Activated T-cell treated with anti-CD3 and anti-CD28 coated beads, Interleukin-2, amount 50 U/mL, for 4 hours (primary cell): ENCODE results near the gene YEATS4. TPM values are rescaled to one million over a fixed set of nuclear protein-coding genes. Genes with fewer than 3 reads are reported as not detected.
"Not testable (repeated sequence)": the region's sequence is repeated elsewhere in the genome, so short reads cannot be mapped to it uniquely, and the experiment has no call there.

Source experiments
- ATAC-seq, 2 donors: fragments of 200-7000 bp; cut with Tn5 transposase; one replicate each; pipeline ENCODE4 v1.10.0; 2021
- DNase-seq: peaks from one replicate; pipeline ENCODE4 v3.0.0-alpha.2; 2020
- H3K27me3 Mint-ChIP-seq: one replicate; pipeline ENCODE4 v1.8.0; 2021; ENCODE audit warnings: low read depth, mixed read lengths
- H3K36me3 Mint-ChIP-seq: one replicate; pipeline ENCODE4 v1.8.0; 2022; ENCODE audit warnings: mixed read lengths; ENCODE audit not compliant: insufficient read depth
- H3K4me1 Mint-ChIP-seq: one replicate; pipeline ENCODE4 v1.8.0; 2021; ENCODE audit warnings: low read depth, mixed read lengths
- H3K4me3 Mint-ChIP-seq: one replicate; pipeline ENCODE4 v1.8.0; 2021; ENCODE audit warnings: mild to moderate bottlenecking, moderate library complexity, mixed read lengths
- H3K9me3 Mint-ChIP-seq: one replicate; pipeline ENCODE4 v1.8.0; 2021; ENCODE audit warnings: mixed read lengths
- total RNA-seq, 3 donors: library from RNA; stranded (reverse); gene quantifications; one replicate each; pipeline ENCODE4 v1.2.1, GENCODE V29; 2021

Gene YEATS4
- total RNA-seq, result 10 to 100 TPM; 36.2 to 53.3 (median 39.8) TPM

GRCh38 chr12:69359531-69360347 lies at the start of gene YEATS4:
TSS of gene YEATS4 (plus strand) at chr12:69359743. CDS start at chr12:69359973, 230 bp downstream.
- H3K27me3 Mint-ChIP-seq, result peaks cover under 1% of the 10 kb centered on the region
- peak; percentile 91 to 93 for ATAC-seq
- DNase-seq, result peak; percentile 72
- peaks cover 3% of the 10 kb centered on the region for H3K36me3 Mint-ChIP-seq
- H3K9me3 Mint-ChIP-seq, result no peaks in the 10 kb centered on the region
- peaks cover 21% of the 10 kb centered on the region for H3K4me1 Mint-ChIP-seq
- H3K4me3 Mint-ChIP-seq, result peak within 1 kb of the TSS; percentile 88

- DNase-seq (no peak), ATAC-seq (no peak)
- H3K4me3 Mint-ChIP-seq, result no peak overlapping the region
- no peaks in the 10 kb centered on the region for H3K36me3 Mint-ChIP-seq
- no peaks in the 10 kb centered on the region for H3K27me3 Mint-ChIP-seq
- H3K4me1 Mint-ChIP-seq, result no peaks in the 10 kb centered on the region
- peaks cover 6% of the 10 kb centered on the region for H3K9me3 Mint-ChIP-seq
Observed at GRCh38 chr12:69313209-69313608, 46.3 kb upstream of the YEATS4 start.

GRCh38 chr12:69316784-69317183 lies 42.8 kb upstream of the YEATS4 start:
- peaks cover 10% of the 10 kb centered on the region for H3K9me3 Mint-ChIP-seq
- not testable (repeated sequence) for H3K4me1 Mint-ChIP-seq

GRCh38 chr12:69317233-69317632 lies 42.3 kb upstream of the YEATS4 start:
- H3K4me1 Mint-ChIP-seq, H3K27me3 Mint-ChIP-seq, DNase-seq, H3K4me3 Mint-ChIP-seq, ATAC-seq, H3K36me3 Mint-ChIP-seq: not testable (repeated sequence)
- peaks cover 10% of the 10 kb centered on the region for H3K9me3 Mint-ChIP-seq

More at GRCh38 chr12:69316784-69317183, 42.8 kb upstream of the YEATS4 start:
- not testable (repeated sequence) for DNase-seq, H3K4me3 Mint-ChIP-seq, H3K27me3 Mint-ChIP-seq, H3K36me3 Mint-ChIP-seq, ATAC-seq

GRCh38 chr12:69318225-69318624 lies 41.3 kb upstream of the YEATS4 start:
- Mint-ChIP-seq H3K27me3 (no peaks in the 10 kb centered on the region), H3K4me1 (peaks cover 1% of the 10 kb centered on the region), H3K36me3 (peaks cover 1% of the 10 kb centered on the region), H3K4me3 (no peak overlapping the region), H3K9me3 (peaks cover 10% of the 10 kb centered on the region)
- no peak for DNase-seq
- ATAC-seq, result no peak

- Mint-ChIP-seq H3K36me3 (peaks cover 1% of the 10 kb centered on the region), H3K9me3 (peaks cover 10% of the 10 kb centered on the region), H3K4me3 (no peak overlapping the region), H3K4me1 (peaks cover 9% of the 10 kb centered on the region), H3K27me3 (no peaks in the 10 kb centered on the region)
- no peak for ATAC-seq
- no peak for DNase-seq
Observed at GRCh38 chr12:69321351-69321750, 38.2 kb upstream of the YEATS4 start.

- Mint-ChIP-seq H3K27me3 (peaks cover 3% of the 10 kb centered on the region), H3K36me3 (peaks cover 9% of the 10 kb centered on the region), H3K4me1 (peaks cover 31% of the 10 kb centered on the region), H3K9me3 (no peaks in the 10 kb centered on the region), H3K4me3 (no peak overlapping the region)
- ATAC-seq, result no peak
- DNase-seq, result no peak
Observed at GRCh38 chr12:69324797-69325466, 34.6 kb upstream of the YEATS4 start.

GRCh38 chr12:69328426-69328825 lies 31.1 kb upstream of the YEATS4 start:
- DNase-seq (no peak), ATAC-seq (no peak)
- H3K27me3 Mint-ChIP-seq, result peaks cover 3% of the 10 kb centered on the region
- H3K4me3 Mint-ChIP-seq, result no peak overlapping the region
- peaks cover 55% of the 10 kb centered on the region for H3K4me1 Mint-ChIP-seq
- H3K9me3 Mint-ChIP-seq, result no peaks in the 10 kb centered on the region
- H3K36me3 Mint-ChIP-seq, result peaks cover 8% of the 10 kb centered on the region

- Mint-ChIP-seq H3K9me3 (no peaks in the 10 kb centered on the region), H3K4me1 (peaks cover 63% of the 10 kb centered on the region), H3K4me3 (peak overlapping the region; percentile 86), H3K36me3 (peaks cover 8% of the 10 kb centered on the region), H3K27me3 (peaks cover 3% of the 10 kb centered on the region)
- DNase-seq (no peak), ATAC-seq (peak; percentile 21 to 34)
Observed at GRCh38 chr12:69329669-69330428, 29.7 kb upstream of the YEATS4 start.

GRCh38 chr12:69330475-69331473 lies 28.8 kb upstream of the YEATS4 start:
- Mint-ChIP-seq H3K9me3 (no peaks in the 10 kb centered on the region), H3K4me1 (peaks cover 62% of the 10 kb centered on the region)

GRCh38 chr12:69331519-69331908 lies 28.0 kb upstream of the YEATS4 start:
- Mint-ChIP-seq H3K36me3 (peaks cover 7% of the 10 kb centered on the region), H3K27me3 (peaks cover 3% of the 10 kb centered on the region), H3K9me3 (no peaks in the 10 kb centered on the region), H3K4me3 (peak overlapping the region; percentile 86), H3K4me1 (peaks cover 62% of the 10 kb centered on the region)
- no peak for ATAC-seq
- DNase-seq, result no peak

More at GRCh38 chr12:69330475-69331473, 28.8 kb upstream of the YEATS4 start:
- H3K27me3 Mint-ChIP-seq, result peaks cover 3% of the 10 kb centered on the region
- H3K36me3 Mint-ChIP-seq, result peaks cover 8% of the 10 kb centered on the region
- DNase-seq (peak; percentile 38), ATAC-seq (peak; percentile 76 to 78)
- H3K4me3 Mint-ChIP-seq, result peak overlapping the region; percentile 86

GRCh38 chr12:69331909-69332684 lies 27.4 kb upstream of the YEATS4 start:
- Mint-ChIP-seq H3K36me3 (peaks cover 3% of the 10 kb centered on the region), H3K4me3 (peak overlapping the region; percentile 86), H3K4me1 (peaks cover 62% of the 10 kb centered on the region), H3K9me3 (no peaks in the 10 kb centered on the region), H3K27me3 (no peaks in the 10 kb centered on the region)
- no peak for DNase-seq
- ATAC-seq, result no peak
